IgD-negative memory B cell (primary cell): ENCODE data around the gene TNS2. TPM values are rescaled to one million over a fixed set of nuclear protein-coding genes. Genes with fewer than 3 reads are reported as not detected.
A peak's percentile ranks its signal among the peaks of the same experiment; 100 is the strongest.
"Not testable (repeated sequence)": the region's sequence is repeated elsewhere in the genome, so short reads cannot be mapped to it uniquely, and the experiment has no call there.

ENCODE experiments used
- H3K27ac Mint-ChIP-seq, 3 donors: one replicate each; pipeline ENCODE4 v1.8.0; 2020 to 2022; ENCODE audit warnings: mild to moderate bottlenecking in 3 of 3, mixed read lengths in 3 of 3, moderate library complexity in 1 of 3
- H3K27me3 Mint-ChIP-seq: one replicate; pipeline ENCODE4 v1.8.0; 2021; ENCODE audit warnings: mixed read lengths
- H3K36me3 Mint-ChIP-seq: one replicate; pipeline ENCODE4 v1.8.0; 2020; ENCODE audit warnings: mild to moderate bottlenecking, mixed read lengths
- H3K4me1 Mint-ChIP-seq, 3 donors: one replicate each; pipeline ENCODE4 v1.8.0; 2020 to 2022; ENCODE audit warnings: mixed read lengths in 3 of 3, mild to moderate bottlenecking in 1 of 3
- H3K4me3 Mint-ChIP-seq, 4 donors: one replicate each; pipeline ENCODE4 v1.8.0; 2020 to 2022; ENCODE audit warnings: mild to moderate bottlenecking in 4 of 4, mixed read lengths in 4 of 4, moderate library complexity in 3 of 4
- H3K9me3 Mint-ChIP-seq, 3 donors: one replicate each; pipeline ENCODE4 v1.8.0; 2020 to 2021; ENCODE audit warnings: mixed read lengths in 3 of 3, mild to moderate bottlenecking in 1 of 3
- polyA plus RNA-seq: library from polyadenylated mRNA; unstranded; fragments of 300-500 nt; fragmentation: Illumina TruSeq; gene quantifications from one replicate; pipeline ENCODE4 v1.2.3, GENCODE V29; 2021

The TNS2 gene
- polyA plus RNA-seq, result not detected

DNA sequence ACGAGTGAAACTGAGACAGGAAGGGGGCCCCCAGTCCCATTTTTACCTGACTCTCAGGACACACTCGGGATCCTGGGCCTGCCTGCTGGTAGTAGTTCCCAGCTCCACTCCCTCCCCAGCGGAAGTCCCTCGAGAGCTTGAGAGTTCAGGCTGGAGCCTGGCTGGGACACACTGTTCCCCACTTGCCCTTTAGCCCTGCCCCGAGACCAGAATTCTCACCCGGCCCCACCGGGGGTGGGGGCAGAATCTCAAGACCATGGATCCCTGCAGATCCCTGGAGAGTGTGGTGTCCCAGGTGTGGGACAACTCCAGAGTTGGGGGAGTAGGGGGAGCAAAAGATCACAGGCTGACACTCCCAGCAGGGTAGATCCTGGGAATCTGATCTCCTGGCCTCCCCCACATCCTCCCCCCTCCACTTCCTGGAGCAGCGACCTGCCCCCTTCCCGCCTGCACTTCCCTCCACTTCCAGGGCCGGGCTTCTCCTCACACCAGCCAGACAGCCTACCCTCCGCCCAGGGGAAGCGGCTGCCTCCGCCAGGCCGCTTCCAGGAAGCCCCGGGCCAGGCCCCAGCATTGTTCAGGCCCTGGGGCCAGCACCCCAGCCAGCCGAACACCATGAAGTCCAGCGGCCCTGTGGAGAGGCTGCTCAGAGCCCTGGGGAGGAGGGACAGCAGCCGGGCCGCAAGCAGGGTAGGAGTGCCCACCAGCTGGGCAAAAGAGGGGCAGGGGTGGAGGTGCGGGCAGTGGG, at the start of gene TNS2:
Gene TNS2, plus strand, starts transcription at position 495 of the 748 bp plus-strand sequence. Its CDS starts 121 bp downstream, at position 616.
- Mint-ChIP-seq H3K27me3 (no peaks in the 10 kb centered on the region), H3K27ac (no peak within 1 kb of the TSS), H3K4me3 (peak within 1 kb of the TSS in 1 of 4 donors; percentile 34), H3K4me1 (peaks cover 0 to 13% (median 8%) of the 10 kb centered on the region in 3 donors), H3K9me3 (no peaks in the 10 kb centered on the region), H3K36me3 (no peaks in the 10 kb centered on the region)

DNA sequence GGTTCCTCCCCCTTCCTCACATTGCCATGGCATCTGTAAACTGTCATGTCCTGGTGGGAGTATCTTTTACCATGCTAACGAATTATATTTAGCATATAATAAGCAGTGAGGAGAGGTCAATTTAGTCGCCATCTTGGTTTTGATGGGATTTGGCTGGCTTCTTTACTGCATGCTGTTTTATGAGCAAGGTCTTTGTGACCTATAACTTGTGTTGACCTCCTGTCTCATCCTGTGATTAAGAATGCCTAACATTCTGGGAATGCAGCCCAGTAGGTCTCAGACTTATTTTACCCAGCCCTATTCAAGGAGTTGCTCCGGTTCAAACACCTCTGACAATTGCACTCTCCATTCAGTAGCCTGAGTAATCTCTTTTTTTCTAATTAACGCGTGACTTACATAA, 45.7 kb upstream of the TNS2 start:
- Mint-ChIP-seq H3K27ac (peak overlapping the region in 1 of 3 donors; percentile 82), H3K4me3 (peak overlapping the region in 2 of 4 donors; percentile 83 to 97), H3K4me1 (peaks cover 22 to 24% (median 23%) of the 10 kb centered on the region in 3 donors)

GRCh38 chr12:53004582-53004981, 45.3 kb upstream of the TNS2 start:
- Mint-ChIP-seq H3K4me1 (peaks cover 25 to 26% (median 25%) of the 10 kb centered on the region in 3 donors), H3K36me3 (peaks cover 4% of the 10 kb centered on the region), H3K27me3 (peaks cover 4% of the 10 kb centered on the region), H3K27ac (peak overlapping the region in 1 of 3 donors; percentile 82), H3K4me3 (peak overlapping the region in 3 of 4 donors; percentile 64 to 97 (median 83)), H3K9me3 (no peaks in the 10 kb centered on the region)

More for the DNA sequence above, 45.7 kb upstream of the TNS2 start:
- no peaks in the 10 kb centered on the region for H3K9me3 Mint-ChIP-seq
- peaks cover 4% of the 10 kb centered on the region for H3K36me3 Mint-ChIP-seq
- peaks cover 8% of the 10 kb centered on the region for H3K27me3 Mint-ChIP-seq

DNA sequence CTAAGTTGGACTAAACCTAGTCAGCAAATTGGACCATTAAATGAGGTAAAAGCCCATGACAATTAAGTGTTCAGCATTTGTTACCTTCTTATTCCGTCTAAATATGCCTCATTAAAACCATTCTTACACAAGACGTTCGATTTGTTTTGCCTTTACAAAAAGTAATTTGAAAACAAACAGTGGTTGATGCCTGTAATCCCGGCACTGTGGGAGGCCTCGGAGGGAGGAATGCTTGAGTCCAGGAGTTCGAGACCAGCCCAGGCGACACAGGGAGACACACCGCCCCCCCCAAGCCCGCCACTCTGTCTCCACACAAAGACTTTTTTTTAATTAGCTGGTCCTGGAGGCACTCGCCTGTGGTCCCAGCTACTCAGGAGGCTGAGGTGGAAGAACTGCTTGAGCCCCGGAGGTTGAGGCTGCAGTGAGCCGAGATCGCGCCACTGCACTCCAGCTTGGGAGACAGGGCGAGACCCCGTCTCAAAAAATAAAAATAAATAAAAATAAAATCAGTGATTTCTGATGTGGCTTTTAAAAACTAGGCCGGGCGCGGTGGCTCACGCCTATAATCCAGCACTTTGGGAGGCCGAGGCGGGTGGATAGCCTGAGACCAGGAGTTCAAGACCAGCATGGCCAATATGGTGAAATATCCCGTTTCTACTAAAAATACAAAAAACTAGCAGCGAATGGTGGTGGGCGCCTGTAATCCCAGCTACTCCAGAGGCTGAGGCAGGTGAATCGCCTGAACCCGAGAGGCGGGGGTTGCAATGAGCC, 44.5 kb upstream of the TNS2 start:
- H3K4me1 Mint-ChIP-seq, result peaks cover 32 to 35% (median 32%) of the 10 kb centered on the region in 3 donors
- H3K4me3 Mint-ChIP-seq, result peak overlapping the region; percentile 97 to 99 (median 98)
- H3K36me3 Mint-ChIP-seq, result peaks cover 4% of the 10 kb centered on the region
- H3K9me3 Mint-ChIP-seq, result no peaks in the 10 kb centered on the region
- no peaks in the 10 kb centered on the region for H3K27me3 Mint-ChIP-seq
- H3K27ac Mint-ChIP-seq, result peak overlapping the region; percentile 99 to 100 (median 100)

- Mint-ChIP-seq H3K27ac (peak within 1 kb of the TSS; percentile 99 to 100 (median 100)), H3K4me3 (peak within 1 kb of the TSS; percentile 97 to 99 (median 98)), H3K27me3 (no peaks in the 10 kb centered on the region), H3K4me1 (peaks cover 36 to 37% (median 36%) of the 10 kb centered on the region in 3 donors), H3K36me3 (peaks cover 4% of the 10 kb centered on the region), H3K9me3 (no peaks in the 10 kb centered on the region)
These were observed 43.7 kb upstream of the TNS2 start, which contains the start of gene EIF4B for GRCh38 chr12:53005986-53006809. Gene EIF4B, plus strand, starts transcription at chr12:53006456. Its CDS starts 28 bp downstream, at chr12:53006484.

GRCh38 chr12:53006810-53007309, 43.0 kb upstream of the TNS2 start:
- no peaks in the 10 kb centered on the region for H3K9me3 Mint-ChIP-seq

DNA sequence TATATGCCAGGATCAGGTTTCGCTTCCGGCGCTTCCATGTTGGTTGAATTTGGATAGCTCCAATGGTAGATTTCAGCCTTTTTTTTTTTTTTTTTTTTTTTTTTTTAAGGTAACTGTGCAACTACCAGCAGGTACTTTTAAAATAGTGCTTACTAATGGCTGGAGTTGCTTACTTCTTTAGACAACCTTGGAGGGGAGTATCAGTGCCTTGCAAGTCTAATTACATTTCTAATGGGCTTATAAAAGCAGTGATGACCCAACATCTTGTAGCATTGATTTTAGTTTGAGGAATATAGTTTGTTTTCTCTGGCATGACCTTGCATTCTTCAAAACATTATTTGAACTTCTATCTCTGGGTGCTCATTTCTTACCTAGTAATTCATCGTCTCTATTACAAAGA, 42.5 kb upstream of the TNS2 start:
- peaks cover 38 to 46% (median 43%) of the 10 kb centered on the region in 3 donors for H3K4me1 Mint-ChIP-seq
- no peaks in the 10 kb centered on the region for H3K9me3 Mint-ChIP-seq
- H3K27ac Mint-ChIP-seq, result peak overlapping the region; percentile 99 to 100 (median 100)
- peak overlapping the region; percentile 97 to 99 (median 98) for H3K4me3 Mint-ChIP-seq
- no peaks in the 10 kb centered on the region for H3K27me3 Mint-ChIP-seq
- peaks cover 4% of the 10 kb centered on the region for H3K36me3 Mint-ChIP-seq

More at GRCh38 chr12:53006810-53007309, 43.0 kb upstream of the TNS2 start:
- Mint-ChIP-seq H3K27me3 (no peaks in the 10 kb centered on the region), H3K4me3 (peak overlapping the region; percentile 97 to 99 (median 98)), H3K36me3 (peaks cover 4% of the 10 kb centered on the region), H3K4me1 (peaks cover 38 to 44% (median 42%) of the 10 kb centered on the region in 3 donors), H3K27ac (peak overlapping the region; percentile 99 to 100 (median 100))

DNA sequence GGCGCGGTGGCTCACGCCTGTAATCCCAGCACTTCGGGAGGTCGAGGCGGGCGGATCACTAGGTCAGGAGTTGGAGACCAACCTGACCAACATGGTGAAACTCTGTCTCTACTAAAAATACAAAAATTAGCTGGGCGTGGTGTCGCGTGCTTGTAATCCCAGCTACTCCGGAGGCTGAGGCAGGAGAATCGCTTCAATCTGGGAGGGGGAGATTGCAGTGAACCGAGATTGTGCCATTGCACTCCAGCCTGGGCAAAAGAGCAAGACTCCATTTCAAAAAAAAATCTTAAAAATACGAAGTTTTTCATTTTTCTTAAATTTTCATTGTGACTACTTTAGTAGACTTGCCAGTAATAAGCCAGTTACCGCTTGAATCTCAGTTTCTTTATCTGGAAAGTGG, 41.1 kb upstream of the TNS2 start:
- Mint-ChIP-seq H3K4me3 (peak overlapping the region; percentile 45 to 97 (median 82)), H3K27ac (peak overlapping the region in 1 of 3 donors; percentile 100), H3K4me1 (peaks cover 43 to 52% (median 44%) of the 10 kb centered on the region in 3 donors)
- H3K9me3 Mint-ChIP-seq, H3K36me3 Mint-ChIP-seq, H3K27me3 Mint-ChIP-seq: not testable (repeated sequence)

DNA sequence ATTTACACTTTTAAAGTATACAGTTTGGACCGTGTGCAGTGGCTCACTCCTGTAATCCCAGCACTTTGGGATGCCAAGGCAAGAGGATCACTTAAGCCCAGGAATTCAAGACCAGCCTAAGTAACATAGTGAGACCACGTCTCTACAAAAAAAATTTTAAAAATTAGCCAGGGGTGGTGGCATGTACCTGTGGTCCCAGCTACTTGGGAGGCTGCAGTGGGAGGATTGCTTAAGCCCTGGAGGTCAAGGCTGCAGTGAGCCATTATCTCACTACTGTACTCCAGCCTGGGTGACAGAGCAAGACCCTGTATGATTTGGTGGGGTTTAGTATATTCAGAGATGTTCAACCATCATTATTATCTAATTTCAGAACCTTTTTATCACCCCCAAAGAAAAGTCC, 38.9 kb upstream of the TNS2 start:
- H3K27ac Mint-ChIP-seq, result peak overlapping the region in 1 of 3 donors; percentile 42

DNA sequence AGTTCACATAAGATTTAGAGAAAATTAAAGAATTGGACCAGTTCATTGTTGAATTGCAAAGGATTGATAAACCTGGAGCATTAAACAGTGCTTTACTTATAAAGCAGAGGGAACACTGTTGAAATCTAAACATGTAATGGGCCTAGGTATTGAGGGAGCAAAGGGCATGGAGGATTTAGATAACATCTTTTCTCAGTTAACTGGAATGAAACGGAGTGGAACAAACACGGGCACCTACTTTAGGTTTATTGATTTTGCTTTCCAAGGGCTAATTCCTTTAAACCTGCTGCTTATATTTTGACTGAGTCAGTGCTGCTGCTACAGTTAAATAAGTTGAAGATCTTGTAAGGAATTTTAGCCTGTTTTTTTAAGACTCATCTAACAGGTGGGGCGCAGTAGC, 38.0 kb upstream of the TNS2 start:
- peak overlapping the region in 2 of 3 donors; percentile 42 to 78 for H3K27ac Mint-ChIP-seq
- H3K27me3 Mint-ChIP-seq, result no peaks in the 10 kb centered on the region
- H3K9me3 Mint-ChIP-seq, result no peaks in the 10 kb centered on the region
- peaks cover 41 to 50% (median 46%) of the 10 kb centered on the region in 3 donors for H3K4me1 Mint-ChIP-seq
- H3K36me3 Mint-ChIP-seq, result peaks cover 5% of the 10 kb centered on the region
- H3K4me3 Mint-ChIP-seq, result peak overlapping the region in 1 of 4 donors; percentile 43

More for the DNA sequence above, 38.9 kb upstream of the TNS2 start:
- peak overlapping the region in 1 of 4 donors; percentile 33 for H3K4me3 Mint-ChIP-seq
- no peaks in the 10 kb centered on the region for H3K27me3 Mint-ChIP-seq
- H3K9me3 Mint-ChIP-seq, result no peaks in the 10 kb centered on the region
- peaks cover 6% of the 10 kb centered on the region for H3K36me3 Mint-ChIP-seq
- peaks cover 44 to 50% (median 49%) of the 10 kb centered on the region in 3 donors for H3K4me1 Mint-ChIP-seq

- peaks cover 5% of the 10 kb centered on the region for H3K36me3 Mint-ChIP-seq
- H3K4me3 Mint-ChIP-seq, result no peak overlapping the region
- H3K27me3 Mint-ChIP-seq, result no peaks in the 10 kb centered on the region
- H3K9me3 Mint-ChIP-seq, result no peaks in the 10 kb centered on the region
- H3K4me1 Mint-ChIP-seq, result peaks cover 34 to 42% (median 38%) of the 10 kb centered on the region in 3 donors
- peak overlapping the region in 1 of 3 donors; percentile 39 for H3K27ac Mint-ChIP-seq
These were observed 36.9 kb upstream of the TNS2 start for GRCh38 chr12:53012928-53013327.

GRCh38 chr12:53014709-53015108, 35.2 kb upstream of the TNS2 start:
- no peaks in the 10 kb centered on the region for H3K9me3 Mint-ChIP-seq
- no peaks in the 10 kb centered on the region for H3K27me3 Mint-ChIP-seq
- H3K36me3 Mint-ChIP-seq, result peaks cover 8% of the 10 kb centered on the region
- H3K27ac Mint-ChIP-seq, result no peak overlapping the region
- H3K4me1 Mint-ChIP-seq, result peaks cover 22 to 33% (median 28%) of the 10 kb centered on the region in 3 donors
- H3K4me3 Mint-ChIP-seq, result no peak overlapping the region

GRCh38 chr12:53025250-53025649, 24.6 kb upstream of the TNS2 start:
- H3K4me1 Mint-ChIP-seq, result no peaks in the 10 kb centered on the region
- H3K27me3 Mint-ChIP-seq, result no peaks in the 10 kb centered on the region
- no peaks in the 10 kb centered on the region for H3K9me3 Mint-ChIP-seq
- H3K27ac Mint-ChIP-seq, result no peak overlapping the region
- H3K36me3 Mint-ChIP-seq, result peaks cover 9% of the 10 kb centered on the region
- no peak overlapping the region for H3K4me3 Mint-ChIP-seq

GRCh38 chr12:53027014-53027413, 22.9 kb upstream of the TNS2 start:
- not testable (repeated sequence) for H3K4me1 Mint-ChIP-seq, H3K9me3 Mint-ChIP-seq, H3K27me3 Mint-ChIP-seq, H3K36me3 Mint-ChIP-seq, H3K4me3 Mint-ChIP-seq, H3K27ac Mint-ChIP-seq
